GM23248 (cell line): ENCODE data around the gene EIF4G3.

Source experiments
- EZH2 ChIP-seq: fragments of 200-600 bp; sonication (generic); IDR thresholded peaks from 2 replicates; pipeline ENCODE4 v1.6.1; 2018; ENCODE audit warnings: antibody characterized with exemption, mild to moderate bottlenecking; ENCODE audit not compliant: insufficient read depth, poor library complexity, severe bottlenecking
- EZH2phosphoT487 ChIP-seq: fragments of 200-600 bp; sonication (generic); IDR thresholded peaks from 2 replicates; pipeline ENCODE4 v1.6.1; 2018; ENCODE audit warnings: antibody characterized with exemption, moderate library complexity, mild to moderate bottlenecking, low read depth; ENCODE audit not compliant: insufficient read depth

GRCh38 chr1:21131200-21131599 is 45.5 kb downstream of the EIF4G3 start:
- no peak for TF ChIP-seq EZH2
- no peak for TF ChIP-seq EZH2phosphoT487
